ENCODE results near the gene TRIM4. TPM values are rescaled to one million over a fixed set of nuclear protein-coding genes. Genes with fewer than 3 reads are reported as not detected.
"Not testable (repeated sequence)": the region's sequence is repeated elsewhere in the genome, so short reads cannot be mapped to it uniquely, and the experiment has no call there.

TRIM4 gene
- total RNA-seq, 1 donor from 2014 or later, result 32.6 TPM

DNA sequence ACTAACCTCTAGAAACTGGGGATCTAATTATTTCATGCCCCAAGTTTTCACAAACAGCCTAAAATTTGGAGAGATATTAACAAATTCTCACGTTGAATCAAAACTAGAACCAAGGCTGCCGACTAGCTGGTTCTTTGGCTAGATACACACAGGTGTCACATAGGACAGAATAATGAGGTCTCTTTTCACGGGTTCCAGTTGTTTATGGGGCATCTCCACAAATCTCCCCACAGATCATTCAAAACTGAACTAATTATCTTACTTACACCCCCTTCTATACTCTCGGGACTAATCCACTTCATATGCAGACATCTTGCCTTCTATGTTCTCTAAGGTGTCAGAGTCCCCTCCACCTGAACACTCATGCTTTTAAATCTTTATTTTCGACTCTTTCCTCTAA is 26.1 kb downstream of the TRIM4 start:
- intact Hi-C loops (cut with DNase I), result no loop called here
- no peaks in the 10 kb centered on the region for H3K27me3 ChIP-seq
- no peaks in the 10 kb centered on the region for H3K4me1 ChIP-seq
- no peak overlapping the region for H3K27ac ChIP-seq
- ATAC-seq (no peak), DNase-seq (no peak)
- TF ChIP-seq, protein P1, sequence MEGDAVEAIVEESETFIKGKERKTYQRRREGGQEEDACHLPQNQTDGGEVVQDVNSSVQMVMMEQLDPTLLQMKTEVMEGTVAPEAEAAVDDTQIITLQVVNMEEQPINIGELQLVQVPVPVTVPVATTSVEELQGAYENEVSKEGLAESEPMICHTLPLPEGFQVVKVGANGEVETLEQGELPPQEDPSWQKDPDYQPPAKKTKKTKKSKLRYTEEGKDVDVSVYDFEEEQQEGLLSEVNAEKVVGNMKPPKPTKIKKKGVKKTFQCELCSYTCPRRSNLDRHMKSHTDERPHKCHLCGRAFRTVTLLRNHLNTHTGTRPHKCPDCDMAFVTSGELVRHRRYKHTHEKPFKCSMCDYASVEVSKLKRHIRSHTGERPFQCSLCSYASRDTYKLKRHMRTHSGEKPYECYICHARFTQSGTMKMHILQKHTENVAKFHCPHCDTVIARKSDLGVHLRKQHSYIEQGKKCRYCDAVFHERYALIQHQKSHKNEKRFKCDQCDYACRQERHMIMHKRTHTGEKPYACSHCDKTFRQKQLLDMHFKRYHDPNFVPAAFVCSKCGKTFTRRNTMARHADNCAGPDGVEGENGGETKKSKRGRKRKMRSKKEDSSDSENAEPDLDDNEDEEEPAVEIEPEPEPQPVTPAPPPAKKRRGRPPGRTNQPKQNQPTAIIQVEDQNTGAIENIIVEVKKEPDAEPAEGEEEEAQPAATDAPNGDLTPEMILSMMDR (IDR thresholded peaks at IDR 0.05), result no peak
- no peak overlapping the region for H3K4me3 ChIP-seq
- no peaks in the 10 kb centered on the region for H3K9me3 ChIP-seq
- H3K36me3 ChIP-seq, result peaks cover 38% of the 10 kb centered on the region

DNA sequence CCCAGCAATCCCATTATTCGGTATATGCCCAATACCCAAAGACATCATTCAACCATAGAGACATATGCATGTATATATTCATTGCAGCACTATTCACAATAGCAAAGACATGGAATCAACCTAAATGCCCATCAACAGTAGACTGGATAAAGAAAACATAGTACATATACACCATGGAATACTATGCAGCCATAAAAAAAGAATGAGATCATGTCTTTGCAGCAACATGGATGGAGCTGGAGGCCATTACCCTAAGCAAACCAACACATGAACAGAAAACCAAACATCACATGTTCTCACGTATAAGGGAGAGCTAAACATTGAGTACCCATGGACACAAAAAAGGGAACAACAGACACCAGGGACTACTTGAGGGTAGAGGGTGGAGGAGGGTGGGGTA is 29.0 kb downstream of the TRIM4 start:
- H3K4me1 ChIP-seq; ATAC-seq; H3K27ac ChIP-seq; DNase-seq; intact Hi-C loops (cut with DNase I); H3K27me3 ChIP-seq; H3K9me3 ChIP-seq; H3K4me3 ChIP-seq: not testable (repeated sequence)
- peaks cover 34% of the 10 kb centered on the region for H3K36me3 ChIP-seq

- H3K9me3 ChIP-seq; intact Hi-C loops (cut with DNase I); H3K4me3 ChIP-seq; H3K27me3 ChIP-seq; H3K4me1 ChIP-seq; DNase-seq; H3K27ac ChIP-seq; ATAC-seq: not testable (repeated sequence)
- H3K36me3 ChIP-seq, result peaks cover 34% of the 10 kb centered on the region
These were observed 31.0 kb downstream of the TRIM4 start for GRCh38 chr7:99888366-99888765.

DNA sequence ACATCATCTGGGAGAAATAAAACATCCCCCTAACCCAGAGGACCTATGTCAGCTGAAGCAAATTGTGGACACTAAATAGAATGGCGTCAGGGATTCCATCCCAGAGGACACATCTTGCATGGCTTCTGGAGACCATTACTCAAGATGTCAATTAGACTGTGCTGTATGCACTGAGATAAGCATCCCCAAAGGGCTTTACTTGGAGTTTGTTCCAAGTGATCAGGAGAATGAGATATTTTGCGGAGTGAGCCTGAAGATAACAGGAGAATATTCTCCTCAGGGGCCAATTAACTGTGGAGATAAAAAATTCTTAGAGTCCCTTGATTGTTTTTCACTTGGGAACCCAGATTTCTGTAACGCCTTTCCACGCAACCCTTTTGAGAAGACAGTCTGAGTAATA is 38.0 kb downstream of the TRIM4 start:
- intact Hi-C loops (cut with DNase I), result no loop called here
- no peak overlapping the region for H3K27ac ChIP-seq
- no peaks in the 10 kb centered on the region for H3K27me3 ChIP-seq
- H3K4me1 ChIP-seq, result no peaks in the 10 kb centered on the region
- TF ChIP-seq, protein P1 (IDR thresholded peaks at IDR 0.05), result no peak
- no peak overlapping the region for H3K4me3 ChIP-seq
- ATAC-seq (no peak), DNase-seq (no peak)
- no peaks in the 10 kb centered on the region for H3K9me3 ChIP-seq
- H3K36me3 ChIP-seq, result no peaks in the 10 kb centered on the region

GRCh38 chr7:99876933-99877332 is 42.4 kb downstream of the TRIM4 start, which contains the start of gene OR2AE1:
OR2AE1 (minus strand) TSS chr7:99877033; CDS start chr7:99877033, 0 bp downstream.
- Histone ChIP-seq H3K36me3 (no peaks in the 10 kb centered on the region), H3K27ac (no peak within 1 kb of the TSS), H3K4me1 (no peaks in the 10 kb centered on the region), H3K27me3 (no peaks in the 10 kb centered on the region), H3K4me3 (no peak within 1 kb of the TSS), H3K9me3 (no peaks in the 10 kb centered on the region)
- ATAC-seq (no peak), DNase-seq (no peak)
- intact Hi-C loops (cut with DNase I), result no loop called here
- TF ChIP-seq, protein P1 (IDR thresholded peaks at IDR 0.05), result no peak

- DNase-seq (no peak), ATAC-seq (no peak)
- intact Hi-C loops (cut with DNase I), result no loop called here
- no peak overlapping the region for H3K4me3 ChIP-seq
- TF ChIP-seq, protein P1 (IDR thresholded peaks at IDR 0.05), result no peak
- no peaks in the 10 kb centered on the region for H3K4me1 ChIP-seq
- no peaks in the 10 kb centered on the region for H3K36me3 ChIP-seq
- H3K9me3 ChIP-seq, result no peaks in the 10 kb centered on the region
- H3K27ac ChIP-seq, result no peak overlapping the region
- no peaks in the 10 kb centered on the region for H3K27me3 ChIP-seq
These were observed 42.8 kb downstream of the TRIM4 start for GRCh38 chr7:99876491-99876890.

DNA sequence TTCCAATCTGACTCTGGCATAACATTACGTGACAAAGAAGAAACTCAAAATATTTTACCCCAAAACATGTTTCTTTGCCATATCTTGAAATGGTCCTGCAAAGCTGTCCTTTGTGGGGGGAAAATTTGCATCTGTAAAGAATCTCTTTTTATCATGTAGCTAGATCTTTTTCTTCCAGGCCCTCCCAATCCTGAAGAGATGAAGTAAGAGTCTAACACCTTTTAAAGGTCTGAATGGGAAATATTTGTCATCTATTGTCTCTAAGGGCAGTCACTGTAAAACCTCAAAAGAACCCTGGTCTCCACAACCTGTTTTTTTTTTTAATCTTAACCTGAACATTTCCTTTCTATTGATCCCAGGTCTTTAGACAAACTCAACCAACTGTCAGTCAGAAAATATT is 51.1 kb downstream of the TRIM4 start:
- intact Hi-C loops (cut with DNase I), result no loop called here
- no peak for ATAC-seq
- no peaks in the 10 kb centered on the region for H3K9me3 ChIP-seq
- TF ChIP-seq, protein P1 (IDR thresholded peaks at IDR 0.05), result no peak
- H3K27ac ChIP-seq, result no peak overlapping the region
- no peak overlapping the region for H3K4me3 ChIP-seq
- H3K36me3 ChIP-seq, result no peaks in the 10 kb centered on the region
- no peak for DNase-seq
- no peaks in the 10 kb centered on the region for H3K4me1 ChIP-seq
- H3K27me3 ChIP-seq, result no peaks in the 10 kb centered on the region

DNA sequence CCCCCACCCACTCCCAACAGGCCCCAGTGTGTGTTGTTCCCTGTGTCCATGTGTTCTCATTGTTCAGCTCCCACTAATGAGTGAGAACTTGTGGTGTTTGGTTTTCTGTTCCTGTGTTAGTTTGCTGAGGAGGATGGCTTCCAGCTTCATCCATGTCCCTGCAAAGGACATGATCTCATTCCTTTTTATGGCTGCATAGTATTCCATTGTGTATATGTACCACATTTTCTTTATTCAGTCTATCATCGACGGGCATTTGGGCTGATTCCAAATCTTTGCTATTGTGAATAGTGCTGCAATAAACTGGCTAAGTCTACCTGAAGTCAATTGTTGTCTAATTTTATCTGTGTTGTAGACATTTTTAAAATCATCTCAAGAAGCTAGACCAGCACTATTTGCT is 51.9 kb downstream of the TRIM4 start:
- H3K27ac ChIP-seq; H3K9me3 ChIP-seq; H3K27me3 ChIP-seq; ATAC-seq; H3K4me1 ChIP-seq; H3K4me3 ChIP-seq; intact Hi-C loops (cut with DNase I); DNase-seq; H3K36me3 ChIP-seq: not testable (repeated sequence)

All from upper lobe of right lung (tissue), 1 donor.